Esophagus muscularis mucosa (tissue), 4 donors: Measurements from ENCODE around the gene ATXN2.
A peak's percentile ranks its signal among the peaks of the same experiment; 100 is the strongest.

Source experiments
- EP300 ChIP-seq: sonication (generic); formaldehyde crosslinking; IDR thresholded peaks from one replicate; pipeline ENCODE4 v1.6.1; 2017; ENCODE audit warnings: antibody characterized with exemption
- POLR2AphosphoS5 ChIP-seq, 2 donors: sonication (generic); formaldehyde crosslinking; IDR thresholded peaks; one replicate each; pipeline ENCODE4 v1.6.1; 2017; ENCODE audit warnings: antibody characterized with exemption in 2 of 2
- TF ChIP-seq, protein P1 (sequence below), 3 experiments: fragments of 200-600 bp in 2 of 3; fragments of 450-650 bp in 1 of 3; sonication (generic) in 2 of 3; IDR thresholded peaks; one replicate each; pipeline ENCODE4 v1.5.1; 2017 to 2019; ENCODE audit warnings: antibody characterized with exemption in 3 of 3, mild to moderate bottlenecking in 2 of 3, moderate library complexity in 1 of 3

DNA sequence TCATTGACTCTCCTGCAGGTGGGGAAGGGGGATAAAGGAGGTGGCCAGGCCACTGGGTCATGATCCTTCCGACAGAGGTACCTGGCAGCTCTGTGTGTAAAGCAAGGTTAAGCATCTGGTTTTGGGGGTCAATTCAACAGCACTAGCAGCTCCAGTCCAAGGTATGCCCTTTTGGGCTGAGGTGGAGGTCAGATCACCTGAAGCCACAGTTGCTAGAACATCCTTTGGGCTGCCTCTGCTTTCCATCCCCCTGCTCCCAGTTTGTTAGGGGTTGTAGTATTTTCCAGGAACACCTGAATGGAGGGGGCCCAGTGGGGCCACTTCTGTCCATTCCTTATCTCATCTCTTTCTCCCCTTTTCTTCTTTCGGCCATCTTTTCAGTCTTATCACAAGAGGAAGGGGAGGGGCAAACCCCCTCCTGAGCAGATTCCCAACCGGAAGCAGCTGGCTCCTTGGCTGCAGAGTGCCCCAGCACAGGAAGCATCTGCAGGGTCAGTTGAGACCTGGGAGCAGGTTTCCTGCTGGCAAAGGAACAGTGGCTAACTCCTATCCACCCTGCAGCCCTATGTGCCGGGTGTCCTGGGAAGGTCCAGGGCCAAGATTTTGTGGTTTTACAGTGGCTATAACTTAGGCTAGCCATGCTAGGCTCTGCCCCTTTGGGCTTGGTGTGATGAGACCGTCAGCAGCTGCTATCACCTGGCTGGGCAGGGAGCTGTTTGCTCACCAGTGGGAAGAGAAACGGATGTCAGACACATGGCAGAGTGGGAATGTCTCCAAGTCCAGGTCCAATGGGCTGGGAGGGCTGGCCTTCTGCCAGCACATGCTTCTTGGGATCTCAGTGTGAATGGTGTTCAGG, 153.2 kb downstream of the ATXN2 start:
- TF ChIP-seq, protein P1, sequence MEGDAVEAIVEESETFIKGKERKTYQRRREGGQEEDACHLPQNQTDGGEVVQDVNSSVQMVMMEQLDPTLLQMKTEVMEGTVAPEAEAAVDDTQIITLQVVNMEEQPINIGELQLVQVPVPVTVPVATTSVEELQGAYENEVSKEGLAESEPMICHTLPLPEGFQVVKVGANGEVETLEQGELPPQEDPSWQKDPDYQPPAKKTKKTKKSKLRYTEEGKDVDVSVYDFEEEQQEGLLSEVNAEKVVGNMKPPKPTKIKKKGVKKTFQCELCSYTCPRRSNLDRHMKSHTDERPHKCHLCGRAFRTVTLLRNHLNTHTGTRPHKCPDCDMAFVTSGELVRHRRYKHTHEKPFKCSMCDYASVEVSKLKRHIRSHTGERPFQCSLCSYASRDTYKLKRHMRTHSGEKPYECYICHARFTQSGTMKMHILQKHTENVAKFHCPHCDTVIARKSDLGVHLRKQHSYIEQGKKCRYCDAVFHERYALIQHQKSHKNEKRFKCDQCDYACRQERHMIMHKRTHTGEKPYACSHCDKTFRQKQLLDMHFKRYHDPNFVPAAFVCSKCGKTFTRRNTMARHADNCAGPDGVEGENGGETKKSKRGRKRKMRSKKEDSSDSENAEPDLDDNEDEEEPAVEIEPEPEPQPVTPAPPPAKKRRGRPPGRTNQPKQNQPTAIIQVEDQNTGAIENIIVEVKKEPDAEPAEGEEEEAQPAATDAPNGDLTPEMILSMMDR (IDR thresholded peaks at IDR 0.05): no peak
- TF ChIP-seq EP300 (no peak), POLR2AphosphoS5 (IDR thresholded peaks at IDR 0.05) (peak; percentile 38 to 72)
